GM13976 (cell line): Measurements from ENCODE around the gene ZNF624.

Experiments
- DNase-seq: peaks from one replicate; pipeline ENCODE4 v3.0.0; 2012; ENCODE audit warnings: low spot score
- in situ Hi-C: fragments of 300-500 bp; cut with MboI; formaldehyde crosslinking; loops from one replicate; pipeline ENCODE4 v1.12.0; 2022; ENCODE audit warnings: low sequenced_read_pairs, mixed read lengths, inconsistent platforms; ENCODE audit not compliant: unreplicated experiment
- TF ChIP-seq, protein P1 (sequence below): IDR thresholded peaks from 2 replicates; pipeline ENCODE4 v1.5.1; 2012; ENCODE audit warnings: borderline replicate concordance, mild to moderate bottlenecking; ENCODE audit not compliant: insufficient read depth; ENCODE audit errors: extremely low read depth, missing control alignments, control extremely low read depth

Gene ZNF624

DNA sequence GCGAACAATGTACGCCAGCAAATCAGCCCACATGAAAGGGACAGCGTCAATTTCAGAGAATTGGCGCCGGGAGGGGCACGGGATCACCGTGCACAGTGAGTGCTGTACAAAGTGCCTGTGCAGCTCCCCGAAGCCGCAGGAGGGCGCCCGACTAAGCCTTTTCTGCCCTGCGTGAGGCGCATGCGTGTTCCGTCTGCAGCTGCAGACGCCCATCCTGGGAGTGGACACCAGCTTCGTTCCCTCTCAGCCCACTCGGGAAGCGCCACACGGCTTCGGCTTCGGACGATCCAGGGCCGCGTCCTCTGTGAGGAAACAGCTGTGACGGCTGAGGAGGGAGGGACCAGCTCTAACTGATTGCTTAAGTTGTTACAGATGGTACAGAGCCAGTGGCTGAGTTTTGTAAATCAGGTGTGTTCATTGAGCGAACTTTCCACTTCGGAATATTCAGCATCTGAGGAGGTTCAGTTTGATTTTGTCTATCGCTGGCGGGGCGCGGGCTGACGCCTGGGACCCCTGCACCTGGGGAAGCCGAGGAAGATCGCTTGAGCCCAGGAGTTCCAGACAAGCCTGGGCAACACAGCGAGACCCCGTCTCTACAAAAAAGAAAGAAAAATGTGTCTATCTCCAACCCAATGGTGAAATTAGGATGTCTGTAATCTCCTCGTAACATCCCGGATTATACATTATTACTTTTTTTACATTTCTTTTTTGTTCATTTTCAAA is 69.2 kb downstream of the ZNF624 start:
- peak; percentile 92 for DNase-seq
- in situ Hi-C loops: no loop called here
- TF ChIP-seq, protein P1, sequence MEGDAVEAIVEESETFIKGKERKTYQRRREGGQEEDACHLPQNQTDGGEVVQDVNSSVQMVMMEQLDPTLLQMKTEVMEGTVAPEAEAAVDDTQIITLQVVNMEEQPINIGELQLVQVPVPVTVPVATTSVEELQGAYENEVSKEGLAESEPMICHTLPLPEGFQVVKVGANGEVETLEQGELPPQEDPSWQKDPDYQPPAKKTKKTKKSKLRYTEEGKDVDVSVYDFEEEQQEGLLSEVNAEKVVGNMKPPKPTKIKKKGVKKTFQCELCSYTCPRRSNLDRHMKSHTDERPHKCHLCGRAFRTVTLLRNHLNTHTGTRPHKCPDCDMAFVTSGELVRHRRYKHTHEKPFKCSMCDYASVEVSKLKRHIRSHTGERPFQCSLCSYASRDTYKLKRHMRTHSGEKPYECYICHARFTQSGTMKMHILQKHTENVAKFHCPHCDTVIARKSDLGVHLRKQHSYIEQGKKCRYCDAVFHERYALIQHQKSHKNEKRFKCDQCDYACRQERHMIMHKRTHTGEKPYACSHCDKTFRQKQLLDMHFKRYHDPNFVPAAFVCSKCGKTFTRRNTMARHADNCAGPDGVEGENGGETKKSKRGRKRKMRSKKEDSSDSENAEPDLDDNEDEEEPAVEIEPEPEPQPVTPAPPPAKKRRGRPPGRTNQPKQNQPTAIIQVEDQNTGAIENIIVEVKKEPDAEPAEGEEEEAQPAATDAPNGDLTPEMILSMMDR: peak; percentile 80

DNA sequence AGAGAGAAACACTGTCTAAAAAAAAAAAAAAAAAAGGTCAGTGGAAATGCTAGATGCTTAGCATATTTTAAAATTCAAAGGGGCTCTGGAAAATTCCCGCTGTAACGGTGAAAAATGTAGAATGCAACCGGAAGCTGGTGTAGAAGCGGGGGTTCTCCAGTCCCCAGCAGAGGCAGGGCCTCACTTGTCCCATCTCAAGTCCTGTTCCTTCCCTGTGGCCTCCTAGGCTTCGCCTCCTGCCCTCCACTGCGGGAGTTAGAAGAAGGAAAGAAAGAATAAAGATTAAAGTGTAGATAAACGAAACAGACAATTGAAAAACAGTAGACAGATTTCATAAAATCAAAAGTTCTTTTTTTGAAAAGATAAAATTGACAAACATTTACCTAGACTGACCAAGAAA is 69.9 kb downstream of the ZNF624 start:
- in situ Hi-C loops: no loop called here
- TF ChIP-seq, protein P1: no peak
- no peak for DNase-seq

DNA sequence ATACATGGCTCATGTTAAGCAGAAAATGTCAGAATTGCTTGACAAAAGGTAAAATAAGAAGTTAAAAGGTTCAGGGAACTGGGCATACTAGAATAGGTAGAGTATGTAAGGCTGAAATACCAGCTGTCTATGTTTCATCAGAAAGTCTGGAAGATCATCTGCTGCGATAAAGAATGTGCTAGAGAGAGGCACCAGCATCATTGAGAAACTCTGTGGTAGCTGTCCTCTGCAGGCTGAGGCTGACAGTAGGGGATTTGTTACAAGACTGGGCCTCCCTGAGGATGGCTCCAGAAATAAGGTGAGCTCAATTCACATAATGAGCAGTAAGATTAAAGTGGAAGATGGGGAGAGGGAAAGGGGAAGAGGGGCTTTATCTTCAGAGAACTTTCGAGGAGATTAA is 80.2 kb downstream of the ZNF624 start:
- in situ Hi-C loops: no loop called here
- DNase-seq: no peak
- TF ChIP-seq, protein P1: no peak
